Vagina (tissue), 2 donors: ENCODE data around the gene CD46.

Experiments used
- CTCF ChIP-seq, 3 experiments: fragments of 450-650 bp in 2 of 3; fragments of 200-600 bp in 1 of 3; sonication (generic) in 1 of 3; IDR thresholded peaks; one replicate each; pipeline ENCODE4 v1.5.1; 2017 to 2019; ENCODE audit warnings: antibody characterized with exemption in 3 of 3, mild to moderate bottlenecking in 2 of 3, moderate library complexity in 2 of 3
- POLR2A ChIP-seq, 2 donors: fragments of 450-650 bp; IDR thresholded peaks; one replicate each; pipeline ENCODE4 v1.6.1; 2017; ENCODE audit warnings: antibody characterized with exemption in 2 of 2, mild to moderate bottlenecking in 2 of 2, moderate library complexity in 2 of 2

DNA sequence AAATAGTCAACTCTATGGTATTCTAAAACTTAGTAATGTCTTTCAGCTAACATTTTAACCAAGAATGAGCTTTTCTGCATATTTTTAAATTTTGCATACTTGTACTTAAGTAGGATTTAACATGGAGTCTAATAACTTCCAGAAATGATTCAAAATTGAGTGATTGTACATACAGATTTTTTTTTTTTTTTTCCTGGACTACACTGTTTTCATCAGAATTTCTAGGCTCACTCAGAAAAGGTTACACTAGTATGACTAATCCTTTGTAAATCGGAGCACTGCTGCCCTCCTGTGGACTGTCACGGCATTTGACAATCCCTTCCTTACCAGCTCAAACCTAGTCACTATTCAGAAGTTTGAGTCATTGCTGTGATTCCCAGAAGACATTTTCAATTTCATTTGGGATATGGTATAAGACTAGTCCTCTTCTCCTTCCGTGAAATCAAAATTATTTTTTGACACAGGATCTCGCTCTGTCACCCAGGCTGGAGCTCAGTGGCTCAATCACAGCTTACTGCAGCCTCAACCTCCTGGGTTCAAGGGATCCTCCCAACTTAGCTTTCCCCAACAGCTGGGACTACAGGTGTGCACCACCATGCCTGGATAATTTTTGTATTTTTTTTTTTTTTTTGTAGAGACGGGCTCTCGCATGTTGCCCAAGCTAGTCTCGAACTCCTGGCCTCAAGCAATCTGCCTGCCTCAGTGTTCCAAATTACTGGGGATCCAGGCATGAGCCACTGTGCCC is 45.5 kb downstream of the CD46 start:
- TF ChIP-seq CTCF (IDR thresholded peaks at IDR 0.05) (peak; percentile 28 to 81 (median 54)), POLR2A (IDR thresholded peaks at IDR 0.05) (no peak)
